Neural cell (in vitro differentiated cells): ENCODE data around the gene TUB. TPM values are rescaled to one million over a fixed set of nuclear protein-coding genes. Genes with fewer than 3 reads are reported as not detected.

Source experiments
- H2AFZ ChIP-seq: fragments of 200-600, 300-800 bp; sonication (generic), shearing (Covaris generic); 2 replicates; pipeline ENCODE4 v1.6.0; 2014; ENCODE audit warnings: low read depth, mild to moderate bottlenecking, antibody characterized with exemption, low read length, moderate library complexity
- H3F3A ChIP-seq: fragments of 200-600 bp; shearing (Covaris generic); 2 replicates; pipeline ENCODE4 v1.6.1; 2016; ENCODE audit warnings: mild to moderate bottlenecking, moderate library complexity, mixed read lengths, antibody characterized with exemption, low read length; ENCODE audit not compliant: insufficient read depth, poor library complexity, severe bottlenecking
- H3K27ac ChIP-seq: fragments of 200-600, 300-800 bp; sonication (generic), shearing (Covaris generic); 2 replicates; pipeline ENCODE4 v1.5.1; 2014; ENCODE audit warnings: mild to moderate bottlenecking, low read length, moderate library complexity
- H3K27me3 ChIP-seq: fragments of 300-800, 200-600 bp; sonication (generic), shearing (Covaris generic); 2 replicates; pipeline ENCODE4 v1.6.0; 2014; ENCODE audit warnings: mild to moderate bottlenecking, low read depth, low read length, moderate library complexity; ENCODE audit not compliant: insufficient read depth
- H3K36me3 ChIP-seq: fragments of 300-800, 200-600 bp; sonication (generic), shearing (Covaris generic); 2 replicates; pipeline ENCODE4 v1.5.1; 2014; ENCODE audit warnings: mild to moderate bottlenecking, antibody characterized with exemption, low read length, moderate library complexity; ENCODE audit not compliant: insufficient read depth
- H3K4me2 ChIP-seq: fragments of 300-800, 200-600 bp; sonication (generic), shearing (Covaris generic); 2 replicates; pipeline ENCODE4 v1.6.0; 2014; ENCODE audit warnings: mild to moderate bottlenecking, low read length
- H3K4me3 ChIP-seq: fragments of 300-800, 200-600 bp; sonication (generic), shearing (Covaris generic); 2 replicates; pipeline ENCODE4 v1.5.1; 2014; ENCODE audit warnings: mild to moderate bottlenecking, low read length, moderate library complexity
- H3K79me2 ChIP-seq: fragments of 200-600 bp; shearing (Covaris generic); replicated peaks from 2 replicates; pipeline ENCODE4 v1.6.0; 2014; ENCODE audit warnings: mild to moderate bottlenecking, low read length, moderate library complexity; ENCODE audit not compliant: insufficient read depth
- H3K9ac ChIP-seq: fragments of 300-800, 200-600 bp; sonication (generic), shearing (Covaris generic); 2 replicates; pipeline ENCODE4 v1.6.1; 2016; ENCODE audit warnings: mild to moderate bottlenecking, low read length, mixed read lengths
- H3K9me2 ChIP-seq: fragments of 200-600 bp; shearing (Covaris generic); 2 replicates; pipeline ENCODE4 v1.6.1; 2016; ENCODE audit warnings: mild to moderate bottlenecking, low read length, mixed read lengths; ENCODE audit not compliant: insufficient read depth
- H3K9me3 ChIP-seq: fragments of 200-600, 300-800 bp; sonication (generic), shearing (Covaris generic); 2 replicates; pipeline ENCODE4 v1.6.1; 2016; ENCODE audit warnings: mild to moderate bottlenecking, mixed run types, low read length, moderate library complexity, mixed read lengths
- H4K20me1 ChIP-seq: fragments of 200-600 bp; shearing (Covaris generic); 2 replicates; pipeline ENCODE4 v1.6.1; 2016; ENCODE audit warnings: mild to moderate bottlenecking, mixed run types; ENCODE audit not compliant: insufficient read depth
- CTCF ChIP-seq: fragments of 450-650 bp; IDR thresholded peaks from 2 replicates; pipeline ENCODE4 v1.5.1; 2014; ENCODE audit warnings: antibody characterized with exemption, mild to moderate bottlenecking, moderate library complexity; ENCODE audit not compliant: poor library complexity, severe bottlenecking
- EP300 ChIP-seq: fragments of 450-650 bp; conservative IDR thresholded peaks from 2 replicates; pipeline ENCODE4 v1.6.1; 2014; ENCODE audit warnings: antibody characterized with exemption, mild to moderate bottlenecking, moderate library complexity; ENCODE audit not compliant: poor library complexity, severe bottlenecking
- EZH2 ChIP-seq: fragments of 200-600, 300-800 bp; shearing (Covaris generic), sonication (generic); IDR thresholded peaks from 2 replicates; pipeline ENCODE4 v1.6.1; 2014; ENCODE audit warnings: antibody characterized with exemption, low read length, borderline replicate concordance, mild to moderate bottlenecking; ENCODE audit not compliant: insufficient read depth, poor library complexity, severe bottlenecking
- MXI1 ChIP-seq: fragments of 450-650 bp; conservative IDR thresholded peaks from 2 replicates; pipeline ENCODE4 v1.6.1; 2014; ENCODE audit warnings: antibody characterized with exemption, mild to moderate bottlenecking; ENCODE audit not compliant: poor library complexity, severe bottlenecking
- POLR2AphosphoS5 ChIP-seq: IDR thresholded peaks from 2 replicates; pipeline ENCODE4 v1.6.1; 2012
- RAD21 ChIP-seq: fragments of 450-650 bp; conservative IDR thresholded peaks from 2 replicates; pipeline ENCODE4 v1.6.1; 2014; ENCODE audit warnings: antibody characterized with exemption, mild to moderate bottlenecking, moderate library complexity
- REST ChIP-seq: IDR thresholded peaks from 2 replicates; pipeline ENCODE4 v1.6.1; 2012; ENCODE audit warnings: borderline replicate concordance
- SMC3 ChIP-seq: fragments of 450-650 bp; conservative IDR thresholded peaks from 2 replicates; pipeline ENCODE4 v1.6.1; 2014; ENCODE audit warnings: antibody characterized with exemption, mild to moderate bottlenecking, moderate library complexity; ENCODE audit not compliant: poor library complexity
- TAF1 ChIP-seq: IDR thresholded peaks from 2 replicates; pipeline ENCODE4 v1.6.1; 2012; ENCODE audit warnings: low read depth
- polyA plus RNA-seq: library from polyadenylated mRNA; depleted of rRNA; stranded (reverse); fragments of >200 nt; gene quantifications from 2 replicates; pipeline ENCODE4 v1.2.3, GENCODE V29; 2014

TUB gene
- polyA plus RNA-seq, 1 donor from 2014 or later: 125 TPM

- H3K4me3 ChIP-seq: no peak overlapping the region
- H2AFZ ChIP-seq: no peak overlapping the region
- no peak for TF ChIP-seq MXI1
- peak; percentile 67 for TF ChIP-seq POLR2AphosphoS5
- TF ChIP-seq REST: no peak
- TF ChIP-seq EZH2: no peak
- no peak overlapping the region for H3K9ac ChIP-seq
- no peaks in the 10 kb centered on the region for H3K27me3 ChIP-seq
- H3K9me3 ChIP-seq: no peaks in the 10 kb centered on the region
- H3K36me3 ChIP-seq: no peaks in the 10 kb centered on the region
- no peak overlapping the region for H3K4me2 ChIP-seq
- H3K79me2 ChIP-seq: no peaks in the 10 kb centered on the region
- H3K9me2 ChIP-seq: no peaks in the 10 kb centered on the region
- H4K20me1 ChIP-seq: no peaks in the 10 kb centered on the region
- peak overlapping the region; percentile 47 for H3K27ac ChIP-seq
- H3F3A ChIP-seq: no peaks in the 10 kb centered on the region
These were observed 46.4 kb downstream of the TUB start for GRCh38 chr11:8127447-8127846.

- H4K20me1 ChIP-seq: no peaks in the 10 kb centered on the region
- no peaks in the 10 kb centered on the region for H3K36me3 ChIP-seq
- H3K4me2 ChIP-seq: no peak overlapping the region
- no peak overlapping the region for H3K27ac ChIP-seq
- no peak overlapping the region for H3K9ac ChIP-seq
- no peaks in the 10 kb centered on the region for H3F3A ChIP-seq
- no peak overlapping the region for H2AFZ ChIP-seq
- H3K9me2 ChIP-seq: no peaks in the 10 kb centered on the region
- H3K9me3 ChIP-seq: peaks cover under 1% of the 10 kb centered on the region
- no peaks in the 10 kb centered on the region for H3K27me3 ChIP-seq
- no peak overlapping the region for H3K4me3 ChIP-seq
- H3K79me2 ChIP-seq: no peaks in the 10 kb centered on the region
- TF ChIP-seq RAD21 (no peak), POLR2AphosphoS5 (no peak), MXI1 (no peak), SMC3 (no peak), REST (no peak), TAF1 (no peak), CTCF (no peak), EP300 (no peak), EZH2 (no peak)
These were observed 57.5 kb downstream of the TUB start for GRCh38 chr11:8138526-8138925.
